Loucy (cell line): Measurements from ENCODE around the gene VDAC1.

Experiments used
- H2AFZ ChIP-seq: fragments of 200-600 bp; sonication (generic); 2 replicates; pipeline ENCODE4 v1.6.0; 2016; ENCODE audit warnings: antibody characterized with exemption, mild to moderate bottlenecking, low read length, moderate library complexity
- H3F3A ChIP-seq: fragments of 200-600 bp; 2 replicates; pipeline ENCODE4 v1.6.0; 2016; ENCODE audit warnings: antibody characterized with exemption, low read depth, mild to moderate bottlenecking
- H3K27me3 ChIP-seq: fragments of 200-600 bp; sonication (generic); 2 replicates; pipeline ENCODE4 v1.6.1; 2014; ENCODE audit warnings: low read length, mild to moderate bottlenecking; ENCODE audit not compliant: insufficient read depth, poor library complexity, severe bottlenecking
- H3K36me3 ChIP-seq: fragments of 200-600 bp; sonication (generic); 2 replicates; pipeline ENCODE4 v1.6.1; 2016; ENCODE audit warnings: low read length; ENCODE audit not compliant: insufficient read depth
- H3K4me1 ChIP-seq: fragments of 200-600 bp; sonication (generic); 2 replicates; pipeline ENCODE4 v1.5.1; 2014; ENCODE audit warnings: low read length, mild to moderate bottlenecking; ENCODE audit not compliant: insufficient read depth, poor library complexity, severe bottlenecking
- H3K4me2 ChIP-seq: fragments of 200-600 bp; sonication (generic); 2 replicates; pipeline ENCODE4 v1.6.0; 2014; ENCODE audit warnings: antibody characterized with exemption, low read length, low read depth, mild to moderate bottlenecking; ENCODE audit not compliant: poor library complexity, severe bottlenecking
- H3K4me3 ChIP-seq: fragments of 200-600 bp; sonication (generic); 2 replicates; pipeline ENCODE4 v1.5.1; 2014; ENCODE audit warnings: low read length, mild to moderate bottlenecking, mixed read lengths; ENCODE audit not compliant: poor library complexity, severe bottlenecking
- H3K79me2 ChIP-seq: fragments of 200-600 bp; sonication (generic); 2 replicates; pipeline ENCODE4 v1.6.1; 2014; ENCODE audit warnings: low read length; ENCODE audit not compliant: insufficient read depth
- H3K9ac ChIP-seq: fragments of 200-600 bp; sonication (generic); 2 replicates; pipeline ENCODE4 v1.6.0; 2014; ENCODE audit warnings: mild to moderate bottlenecking, low read depth, low read length, moderate library complexity; ENCODE audit not compliant: poor library complexity, severe bottlenecking
- H3K9me2 ChIP-seq: fragments of 200-600 bp; sonication (generic); replicated peaks from 2 replicates; pipeline ENCODE4 v1.6.1; 2016; ENCODE audit warnings: low read depth, low read length, mixed read lengths
- H3K9me3 ChIP-seq: fragments of 200-600 bp; sonication (generic); 2 replicates; pipeline ENCODE4 v1.6.1; 2014; ENCODE audit warnings: mild to moderate bottlenecking, antibody characterized with exemption, low read length, low read depth; ENCODE audit not compliant: insufficient read depth
- H4K20me1 ChIP-seq: fragments of 200-600 bp; sonication (generic); 2 replicates; pipeline ENCODE4 v1.6.0; 2014; ENCODE audit warnings: antibody characterized with exemption, low read length, mild to moderate bottlenecking; ENCODE audit not compliant: insufficient read depth, poor library complexity, severe bottlenecking
- CTCF ChIP-seq: fragments of 200-600 bp; sonication (generic); conservative IDR thresholded peaks from 2 replicates; pipeline ENCODE4 v1.5.1; 2014; ENCODE audit warnings: mild to moderate bottlenecking, antibody characterized with exemption, low read length
- EZH2phosphoT487 ChIP-seq: fragments of 200-600 bp; IDR thresholded peaks from 2 replicates; pipeline ENCODE4 v1.6.1; 2018; ENCODE audit warnings: antibody characterized with exemption, mild to moderate bottlenecking, moderate library complexity, borderline replicate concordance

Gene VDAC1

GRCh38 chr5:133981714-133982113 is 23.1 kb downstream of the VDAC1 start:
- H3K4me3 ChIP-seq, result no peak overlapping the region
- H3K9me3 ChIP-seq, result no peaks in the 10 kb centered on the region
- no peaks in the 10 kb centered on the region for H4K20me1 ChIP-seq
- H3K4me1 ChIP-seq, result no peaks in the 10 kb centered on the region
- H3K79me2 ChIP-seq, result no peaks in the 10 kb centered on the region
- H3K9me2 ChIP-seq, result no peaks in the 10 kb centered on the region
- H3F3A ChIP-seq, result no peaks in the 10 kb centered on the region
- no peak for TF ChIP-seq EZH2phosphoT487
- TF ChIP-seq CTCF, result no peak
- H3K4me2 ChIP-seq, result no peak overlapping the region
- no peak overlapping the region for H3K9ac ChIP-seq
- no peak overlapping the region for H2AFZ ChIP-seq
- peaks cover 28% of the 10 kb centered on the region; the same call in 1 of the 2 replicates for H3K36me3 ChIP-seq
- H3K27me3 ChIP-seq, result no peaks in the 10 kb centered on the region

- Histone ChIP-seq H3K36me3 (peaks cover 32% of the 10 kb centered on the region; the same call in 1 of the 2 replicates), H3K9ac (no peak overlapping the region), H3K27me3 (no peaks in the 10 kb centered on the region), H3K9me3 (no peaks in the 10 kb centered on the region), H3K9me2 (no peaks in the 10 kb centered on the region), H4K20me1 (no peaks in the 10 kb centered on the region), H2AFZ (no peak overlapping the region), H3K4me1 (no peaks in the 10 kb centered on the region), H3K4me3 (no peak overlapping the region), H3K4me2 (no peak overlapping the region), H3F3A (no peaks in the 10 kb centered on the region), H3K79me2 (no peaks in the 10 kb centered on the region)
- TF ChIP-seq EZH2phosphoT487, result no peak
- no peak for TF ChIP-seq CTCF
Measured at GRCh38 chr5:133980652-133981051, 24.1 kb downstream of the VDAC1 start.

- Histone ChIP-seq H3K9me2 (no peaks in the 10 kb centered on the region), H3K36me3 (peaks cover 42% of the 10 kb centered on the region; the same call in 1 of the 2 replicates), H3K27me3 (no peaks in the 10 kb centered on the region), H3K4me1 (no peaks in the 10 kb centered on the region), H3K9me3 (no peaks in the 10 kb centered on the region), H3K79me2 (no peaks in the 10 kb centered on the region), H4K20me1 (no peaks in the 10 kb centered on the region), H3K9ac (no peak overlapping the region), H3K4me3 (no peak overlapping the region), H3K4me2 (no peak overlapping the region), H3F3A (no peaks in the 10 kb centered on the region), H2AFZ (no peak overlapping the region)
- TF ChIP-seq EZH2phosphoT487 (no peak), CTCF (no peak)
Measured at GRCh38 chr5:133978943-133979342, 25.8 kb downstream of the VDAC1 start.
